PFSK-1 (cell line): ENCODE data around the gene FBLN1.

Source experiments
- POLR2AphosphoS5 ChIP-seq: IDR thresholded peaks from 2 replicates; pipeline ENCODE4 v1.6.1; 2012; ENCODE audit warnings: low read depth, mild to moderate bottlenecking, control low read depth, low read length, moderate library complexity
- SIN3A ChIP-seq: IDR thresholded peaks from 2 replicates; pipeline ENCODE4 v1.6.1; 2012; ENCODE audit warnings: mild to moderate bottlenecking, low read length, moderate library complexity, borderline replicate concordance; ENCODE audit not compliant: insufficient read depth
- TAF1 ChIP-seq: IDR thresholded peaks from 2 replicates; pipeline ENCODE4 v1.6.1; 2012; ENCODE audit warnings: low read length, control low read depth, borderline replicate concordance; ENCODE audit not compliant: insufficient read depth
- TF ChIP-seq, protein P1 (sequence below), 2 experiments: IDR thresholded peaks; 2 replicates each; pipeline versions ENCODE4 v1.6.1 to v1.8.0; 2011 to 2012; ENCODE audit warnings: low read depth in 2 of 2, low read length in 2 of 2, control low read depth in 1 of 2, inconsistent platforms in 1 of 2, mild to moderate bottlenecking in 1 of 2, moderate library complexity in 1 of 2; ENCODE audit not compliant: insufficient read depth in 1 of 2

DNA sequence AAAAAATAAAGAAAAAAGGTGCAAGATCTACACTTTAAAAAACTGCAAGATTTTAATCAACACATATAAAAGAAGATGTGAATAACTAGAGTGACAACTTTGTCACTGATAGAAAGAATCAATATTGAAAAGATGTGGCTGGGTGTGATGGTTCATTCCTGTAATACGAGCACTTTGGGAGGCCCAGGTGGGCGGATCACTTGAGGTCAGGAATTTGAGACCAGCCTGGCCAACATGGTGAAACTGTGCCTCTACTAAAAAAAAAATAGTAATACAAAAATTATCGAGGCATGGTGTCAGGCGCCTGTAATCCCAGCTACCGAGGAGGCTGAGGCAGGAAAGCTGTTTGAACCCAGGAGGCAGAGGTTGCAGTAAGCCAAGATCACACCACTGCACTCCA, 21.0 kb upstream of the FBLN1 start:
- TF ChIP-seq POLR2AphosphoS5 (no peak), SIN3A (no peak), TAF1 (no peak)
- TF ChIP-seq, protein P1, sequence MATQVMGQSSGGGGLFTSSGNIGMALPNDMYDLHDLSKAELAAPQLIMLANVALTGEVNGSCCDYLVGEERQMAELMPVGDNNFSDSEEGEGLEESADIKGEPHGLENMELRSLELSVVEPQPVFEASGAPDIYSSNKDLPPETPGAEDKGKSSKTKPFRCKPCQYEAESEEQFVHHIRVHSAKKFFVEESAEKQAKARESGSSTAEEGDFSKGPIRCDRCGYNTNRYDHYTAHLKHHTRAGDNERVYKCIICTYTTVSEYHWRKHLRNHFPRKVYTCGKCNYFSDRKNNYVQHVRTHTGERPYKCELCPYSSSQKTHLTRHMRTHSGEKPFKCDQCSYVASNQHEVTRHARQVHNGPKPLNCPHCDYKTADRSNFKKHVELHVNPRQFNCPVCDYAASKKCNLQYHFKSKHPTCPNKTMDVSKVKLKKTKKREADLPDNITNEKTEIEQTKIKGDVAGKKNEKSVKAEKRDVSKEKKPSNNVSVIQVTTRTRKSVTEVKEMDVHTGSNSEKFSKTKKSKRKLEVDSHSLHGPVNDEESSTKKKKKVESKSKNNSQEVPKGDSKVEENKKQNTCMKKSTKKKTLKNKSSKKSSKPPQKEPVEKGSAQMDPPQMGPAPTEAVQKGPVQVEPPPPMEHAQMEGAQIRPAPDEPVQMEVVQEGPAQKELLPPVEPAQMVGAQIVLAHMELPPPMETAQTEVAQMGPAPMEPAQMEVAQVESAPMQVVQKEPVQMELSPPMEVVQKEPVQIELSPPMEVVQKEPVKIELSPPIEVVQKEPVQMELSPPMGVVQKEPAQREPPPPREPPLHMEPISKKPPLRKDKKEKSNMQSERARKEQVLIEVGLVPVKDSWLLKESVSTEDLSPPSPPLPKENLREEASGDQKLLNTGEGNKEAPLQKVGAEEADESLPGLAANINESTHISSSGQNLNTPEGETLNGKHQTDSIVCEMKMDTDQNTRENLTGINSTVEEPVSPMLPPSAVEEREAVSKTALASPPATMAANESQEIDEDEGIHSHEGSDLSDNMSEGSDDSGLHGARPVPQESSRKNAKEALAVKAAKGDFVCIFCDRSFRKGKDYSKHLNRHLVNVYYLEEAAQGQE (IDR thresholded peaks at IDR 0.05; ENCODE audit: insufficient read depth in 1 of 2, low read depth in 2 of 2, low read length in 2 of 2): no peak
